HG03280 (cell line): ENCODE data around the gene RCOR3.
"Not testable (repeated sequence)": the region's sequence is repeated elsewhere in the genome, so short reads cannot be mapped to it uniquely, and the experiment has no call there.

Source experiments
- ATAC-seq: cut with Tn5 transposase; IDR thresholded peaks from one replicate; pipeline ENCODE4 v1.9.1; 2021; ENCODE audit warnings: mild to moderate bottlenecking, moderate library complexity; ENCODE audit not compliant: unreplicated experiment

Gene RCOR3

DNA sequence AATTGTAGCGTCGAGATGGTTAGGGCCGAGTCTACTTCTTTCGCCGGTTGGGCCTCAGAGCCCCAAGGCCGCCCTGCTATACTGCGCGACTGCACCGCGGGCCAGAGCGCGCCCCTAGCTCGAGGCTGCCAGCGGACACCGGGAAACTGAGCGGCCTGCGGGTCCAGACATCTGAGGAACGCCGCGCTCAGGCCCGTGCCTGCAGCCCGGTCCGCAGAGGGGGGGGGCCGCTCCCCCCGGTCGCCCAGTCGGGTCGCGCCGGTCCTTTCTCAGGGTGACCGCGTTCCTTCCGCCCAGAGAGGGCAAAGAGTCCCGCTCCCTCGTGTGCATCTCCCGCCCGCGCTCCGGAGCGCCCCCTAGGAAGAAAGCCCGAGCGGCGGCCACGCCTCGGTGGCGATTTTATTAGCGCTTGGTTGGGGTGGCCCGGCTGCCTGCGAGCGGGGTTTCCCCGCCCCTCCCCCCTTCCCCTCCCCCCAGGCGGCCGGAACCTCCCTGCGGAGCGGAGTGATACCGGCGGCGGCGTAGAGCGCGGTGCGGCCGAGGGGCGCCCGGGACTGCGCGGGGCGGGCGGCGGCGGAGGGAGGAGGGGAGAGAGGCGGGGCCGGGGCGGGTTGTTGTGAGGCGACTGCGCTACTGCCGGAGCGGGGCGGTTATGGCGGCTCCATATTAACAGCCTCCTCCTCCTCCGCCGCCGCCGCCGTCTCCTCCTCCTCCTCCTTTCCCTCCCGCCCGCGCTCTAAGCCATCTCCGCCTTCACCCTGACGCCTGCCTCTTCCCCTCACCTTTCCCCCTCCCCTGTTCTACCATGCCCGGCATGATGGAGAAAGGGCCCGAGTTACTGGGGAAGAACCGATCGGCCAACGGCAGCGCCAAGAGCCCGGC, at the start of gene RCOR3:
Gene RCOR3 (plus strand): TSS at position 611 of the 882 bp plus-strand sequence. CDS start 195 bp downstream, at position 806.
- ATAC-seq: peak; percentile 66

DNA sequence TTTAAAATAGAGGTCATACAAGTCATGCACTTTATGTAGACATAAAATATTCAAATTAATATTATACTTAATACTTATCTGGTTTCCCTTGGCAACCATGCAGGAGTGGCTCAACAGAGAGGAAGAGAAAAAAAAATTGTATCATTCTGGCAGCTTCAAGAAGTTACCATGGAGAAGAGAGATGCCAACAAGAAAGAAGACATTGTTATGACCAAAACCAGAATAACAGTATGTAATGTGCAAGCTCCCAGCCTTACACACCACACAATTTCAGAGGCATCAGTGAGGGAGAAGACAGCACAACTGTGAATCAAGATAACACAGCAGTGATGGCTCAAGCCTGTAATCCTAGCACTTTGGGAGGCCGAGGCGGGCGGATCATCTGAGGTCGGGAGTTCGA, 49.1 kb upstream of the RCOR3 start:
- ATAC-seq: no peak

GRCh38 chr1:211210965-211211364, 48.2 kb upstream of the RCOR3 start:
- no peak for ATAC-seq

GRCh38 chr1:211213702-211214101, 45.5 kb upstream of the RCOR3 start:
- no peak for ATAC-seq

DNA sequence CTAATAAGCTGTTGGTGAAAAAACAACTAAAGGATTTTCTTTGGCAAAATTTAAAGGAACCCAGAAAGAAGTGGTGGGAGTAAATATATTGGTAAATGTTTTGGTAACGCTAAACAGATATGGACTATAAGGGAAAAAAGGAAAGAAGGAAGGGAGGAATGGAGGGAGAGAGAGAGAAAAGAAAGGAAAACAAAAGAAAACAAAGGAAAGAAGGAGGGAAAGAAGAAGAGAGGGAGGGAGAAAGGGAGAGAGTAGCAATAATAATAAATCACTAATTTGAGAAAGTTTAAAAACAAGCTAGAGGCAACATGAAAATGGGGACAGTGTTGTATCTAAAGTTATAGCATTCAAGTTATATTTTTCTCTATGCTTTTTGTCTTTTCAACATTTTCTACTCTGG, 43.6 kb upstream of the RCOR3 start:
- ATAC-seq: no peak

- ATAC-seq: no peak
Measured at GRCh38 chr1:211217392-211217791, 41.8 kb upstream of the RCOR3 start.

GRCh38 chr1:211222469-211223234, 36.5 kb upstream of the RCOR3 start:
- ATAC-seq: not testable (repeated sequence)

DNA sequence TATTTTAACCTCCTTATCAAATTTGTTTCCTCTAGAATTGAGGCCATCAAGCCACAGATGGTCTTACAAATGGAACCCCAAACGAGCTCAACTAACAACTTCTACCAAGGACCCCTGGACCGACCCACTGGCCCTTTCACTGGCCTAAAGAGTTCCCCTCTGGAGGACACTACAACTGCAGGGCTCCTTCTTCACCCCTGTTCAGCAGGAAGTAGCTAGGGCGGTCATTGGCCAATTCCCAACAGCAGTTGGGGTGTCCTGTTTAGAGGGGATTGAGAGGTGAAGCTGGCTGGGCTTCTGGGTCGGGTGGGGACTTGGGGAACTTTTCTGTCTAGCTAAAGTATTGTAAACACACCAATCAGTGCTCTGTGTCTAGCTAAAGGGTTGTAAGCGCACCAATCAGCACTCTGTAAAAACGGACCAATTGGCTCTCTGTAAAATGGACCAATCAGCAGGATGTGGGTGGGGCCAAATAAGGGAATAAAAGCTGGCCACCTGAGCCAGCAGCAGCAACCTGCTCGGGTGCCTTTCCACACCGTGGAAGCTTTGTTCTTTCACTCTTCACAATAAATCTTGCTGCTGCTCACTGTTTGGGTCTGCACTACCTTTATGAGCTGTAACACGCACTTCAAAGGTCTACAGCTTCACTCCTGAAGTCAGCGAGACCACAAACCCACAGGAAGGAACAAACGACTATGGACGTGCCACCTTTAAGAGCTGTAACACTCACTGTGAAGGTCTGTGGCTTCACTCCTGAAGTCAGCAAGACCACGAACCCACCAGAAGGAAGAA, 30.4 kb upstream of the RCOR3 start:
- ATAC-seq: not testable (repeated sequence)

DNA sequence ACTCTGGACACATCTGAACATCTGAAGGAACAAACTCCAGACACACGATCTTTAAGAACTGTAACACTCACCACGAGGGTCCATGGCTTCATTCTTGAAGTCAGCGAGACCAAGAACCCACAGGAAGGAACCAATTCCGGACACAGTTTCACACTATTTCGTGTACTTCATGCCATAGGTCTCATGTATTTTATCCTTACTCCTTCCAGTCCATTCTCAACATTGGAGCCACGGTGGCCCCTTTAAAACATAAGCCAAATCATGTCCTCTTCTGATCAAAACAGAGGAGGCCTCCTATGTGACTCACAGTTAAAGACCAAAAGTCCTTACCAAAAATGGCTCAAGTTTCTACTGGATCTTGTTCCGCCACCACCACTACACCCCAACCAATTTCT, 29.8 kb upstream of the RCOR3 start:
- ATAC-seq: no peak

GRCh38 chr1:211231873-211232272, 27.3 kb upstream of the RCOR3 start:
- ATAC-seq: no peak

GRCh38 chr1:211236633-211237320, 22.4 kb upstream of the RCOR3 start:
- no peak for ATAC-seq

GRCh38 chr1:211237579-211237978, 21.6 kb upstream of the RCOR3 start:
- ATAC-seq: no peak

GRCh38 chr1:211240567-211240966, 18.6 kb upstream of the RCOR3 start:
- ATAC-seq: not testable (repeated sequence)

GRCh38 chr1:211241071-211241470, 18.1 kb upstream of the RCOR3 start:
- ATAC-seq: no peak

DNA sequence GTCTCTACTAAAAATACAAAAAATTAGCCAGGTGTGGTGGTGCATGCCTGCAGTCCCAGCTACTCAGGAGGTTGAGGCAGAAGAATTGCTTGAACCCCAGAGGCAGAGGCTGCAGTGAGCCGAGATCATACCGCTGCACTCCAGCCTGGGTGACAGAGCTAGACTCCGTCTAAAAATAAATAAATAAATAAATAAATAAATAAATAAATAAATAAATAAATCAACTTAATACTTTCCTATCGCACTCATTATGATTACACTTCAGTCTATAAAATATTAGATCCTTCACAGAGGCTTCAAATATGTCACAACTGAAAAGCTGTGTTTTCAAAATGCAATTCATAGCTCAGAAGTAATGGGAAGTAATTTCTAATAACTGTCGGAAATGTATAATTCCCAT, 15.5 kb upstream of the RCOR3 start:
- not testable (repeated sequence) for ATAC-seq

DNA sequence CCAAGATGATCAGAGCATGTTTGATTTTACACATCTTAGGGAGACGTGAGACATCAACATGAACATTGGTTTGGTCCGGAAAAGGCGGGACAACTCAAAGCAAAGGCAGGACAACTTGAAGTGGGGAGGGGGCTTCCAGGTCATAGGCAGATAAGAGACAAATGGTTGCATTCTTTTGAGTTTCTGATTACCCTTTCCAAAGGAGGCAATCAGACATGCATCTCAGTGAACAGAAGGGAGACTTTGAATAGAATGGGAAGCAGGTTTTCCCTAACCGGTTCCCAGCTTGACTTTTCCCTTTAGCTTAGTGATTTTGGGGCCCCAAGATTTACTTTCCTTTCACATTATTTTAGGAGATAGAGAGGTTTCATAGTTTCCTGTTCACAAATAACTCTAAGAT, 12.6 kb upstream of the RCOR3 start:
- ATAC-seq: not testable (repeated sequence)

DNA sequence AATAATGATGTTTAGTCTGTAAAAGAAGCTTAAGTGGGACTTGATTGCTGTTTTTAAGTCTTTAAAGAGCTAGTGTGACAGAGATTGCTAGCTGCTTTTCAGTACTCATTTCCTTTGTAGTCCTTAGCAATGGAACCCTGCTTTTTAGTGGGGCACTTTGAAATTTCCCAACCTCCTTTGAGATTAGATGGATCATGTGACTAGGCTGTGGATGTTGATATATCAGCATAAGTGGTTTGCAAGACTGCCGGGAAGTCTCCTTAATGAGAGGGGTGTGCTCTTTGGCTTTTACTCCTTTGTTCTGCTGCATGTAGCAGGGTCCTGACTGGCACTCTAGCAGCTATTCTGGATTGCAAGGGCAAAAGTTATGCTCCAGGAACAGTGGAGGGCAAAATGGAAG, 11.2 kb upstream of the RCOR3 start:
- no peak for ATAC-seq

GRCh38 chr1:211249611-211250010, 9.6 kb upstream of the RCOR3 start:
- not testable (repeated sequence) for ATAC-seq

DNA sequence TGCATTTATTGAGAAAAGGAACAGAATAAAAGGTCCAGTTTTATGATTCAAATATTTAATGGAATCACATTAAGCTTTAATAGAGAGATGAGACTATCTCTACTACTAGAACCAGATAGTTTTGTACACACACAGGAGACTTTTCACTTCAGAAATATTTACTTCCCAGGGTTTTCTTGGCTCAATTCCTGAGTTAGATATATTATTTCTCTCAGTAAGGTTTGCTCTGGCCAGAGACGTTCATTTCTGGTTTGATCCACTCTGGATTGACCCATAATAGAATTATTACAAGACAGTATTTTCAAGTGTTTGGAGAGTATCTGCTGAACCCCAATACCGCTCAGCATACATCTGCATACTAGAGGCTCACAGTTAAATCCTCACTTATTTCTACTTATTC, 1.3 kb upstream of the RCOR3 start:
- ATAC-seq: no peak

- ATAC-seq: no peak
Measured at GRCh38 chr1:211258310-211258755, 833 bp upstream of the RCOR3 start.
